GM12878 (cell line): ENCODE results near the gene FAHD2B. TPM values are rescaled to one million over a fixed set of nuclear protein-coding genes. Genes with fewer than 3 reads are reported as not detected.

ENCODE experiments used
- ATAC-seq: fragments of 200-7000 bp; cut with Tn5 transposase; 3 replicates; pipeline ENCODE4 v1.9.1; 2020; ENCODE audit warnings: mild to moderate bottlenecking, moderate library complexity
- BruUV-seq: library from RNA; stranded (reverse); fragments of 400-500 nt; replicated peaks from 2 replicates; lab custom pipeline; 2021; lab: Mats Ljungman, UMichigan
- CTCF ChIA-PET: fragments of 300-600 bp; sonication (Branson Sonifier 250); formaldehyde crosslinking; extraction: SDS; loops from one replicate; lab custom pipeline; 2021; ENCODE audit warnings: inconsistent platforms; lab: Yijun Ruan, JAX
- POLR2A ChIA-PET: fragments of 350-600 bp; formaldehyde crosslinking; extraction: SDS; loops from one replicate; lab custom pipeline; 2021; ENCODE audit warnings: inconsistent platforms; lab: Charles Lee
- RAD21 ChIA-PET: fragments of 300-600 bp; sonication (Branson Sonifier 250); formaldehyde crosslinking; loops from one replicate; lab custom pipeline; 2023; ENCODE audit warnings: antibody characterized with exemption; ENCODE audit not compliant: unreplicated experiment; lab: Charles Lee
- SMC1A ChIA-PET: fragments of 300-600 bp; sonication (Branson Sonifier 250); formaldehyde crosslinking; loops from one replicate; lab custom pipeline; 2023; ENCODE audit not compliant: unreplicated experiment, uncharacterized antibody; lab: Charles Lee
- DNase-seq: peaks from one replicate; pipeline ENCODE4 v3.0.0-alpha.2; 2011; ENCODE audit warnings: low read depth, low spot score
- FAIRE-seq: peaks from 3 replicates; lab custom pipeline; 2011; peaks lifted over from hg19 to GRCh38; lab: Jason Lieb, UNC
- H2AFZ ChIP-seq: 2 replicates; pipeline ENCODE4 v1.6.0; 2011; ENCODE audit warnings: low read depth, low read length, control low read depth; ENCODE audit not compliant: control insufficient read depth
- H3K27ac ChIP-seq: 2 replicates; pipeline ENCODE4 v1.5.1; 2011; ENCODE audit warnings: control low read depth; ENCODE audit not compliant: control insufficient read depth, insufficient read depth
- H3K27me3 ChIP-seq, 2 experiments: replicated peaks in 1 of 2; 2 replicates each; pipeline versions ENCODE4 v1.6.0 to v1.6.1; 2011; ENCODE audit warnings: low read length in 1 of 2; ENCODE audit not compliant: control insufficient read depth in 2 of 2, insufficient read depth in 2 of 2
- H3K36me3 ChIP-seq, 2 experiments: 2 replicates each; pipeline ENCODE4 v1.5.1; 2011; ENCODE audit warnings: low read length in 1 of 2; ENCODE audit not compliant: control insufficient read depth in 2 of 2, insufficient read depth in 2 of 2
- H3K4me1 ChIP-seq: 2 replicates; pipeline ENCODE4 v1.6.1; 2011; ENCODE audit warnings: mild to moderate bottlenecking, low read length, moderate library complexity, mixed read lengths; ENCODE audit not compliant: control insufficient read depth, insufficient read depth
- H3K4me2 ChIP-seq: 2 replicates; pipeline ENCODE4 v1.6.0; 2011; ENCODE audit warnings: control low read depth; ENCODE audit not compliant: control insufficient read depth, insufficient read depth
- H3K4me3 ChIP-seq: fragments of 200-600 bp; sonication (generic); 2 replicates; pipeline ENCODE4 v1.5.1; 2016
- H3K79me2 ChIP-seq: 2 replicates; pipeline ENCODE4 v1.6.0; 2011; ENCODE audit warnings: low read length; ENCODE audit not compliant: control insufficient read depth, insufficient read depth
- H3K9ac ChIP-seq: 2 replicates; pipeline ENCODE4 v1.8.0; 2011; ENCODE audit warnings: low read length, control low read depth, mixed read lengths; ENCODE audit not compliant: control insufficient read depth, insufficient read depth
- H3K9me3 ChIP-seq: replicated peaks from 3 replicates; pipeline ENCODE4 v1.5.1; 2011; ENCODE audit warnings: mild to moderate bottlenecking, low read length; ENCODE audit not compliant: control insufficient read depth, insufficient read depth
- H4K20me1 ChIP-seq: 2 replicates; pipeline ENCODE4 v1.6.0; 2011; ENCODE audit not compliant: control insufficient read depth, insufficient read depth
- EGR1 ChIP-seq, 2 experiments: IDR thresholded peaks; 1 replicate in 1 of 2; 2 replicates in 1 of 2; pipeline ENCODE4 v1.6.1; 2011 to 2012; ENCODE audit warnings: low read depth in 2 of 2, low read length in 2 of 2, borderline replicate concordance in 1 of 2, mild to moderate bottlenecking in 1 of 2, moderate library complexity in 1 of 2
- FOXM1 ChIP-seq: IDR thresholded peaks from 2 replicates; pipeline ENCODE4 v1.6.1; 2012; ENCODE audit warnings: low read depth, mild to moderate bottlenecking, inconsistent platforms, low read length, moderate library complexity
- JUND ChIP-seq: IDR thresholded peaks from 2 replicates; pipeline ENCODE4 v1.6.1; 2012; ENCODE audit warnings: low read depth, mild to moderate bottlenecking, low read length, improper control_type of control experiment, moderate library complexity
- NFIC ChIP-seq: IDR thresholded peaks from 2 replicates; pipeline ENCODE4 v1.6.1; 2012; ENCODE audit warnings: low read depth, mild to moderate bottlenecking, inconsistent platforms, low read length, moderate library complexity
- RUNX3 ChIP-seq: IDR thresholded peaks from 2 replicates; pipeline ENCODE4 v1.6.1; 2012; ENCODE audit warnings: low read length, inconsistent platforms
- SMAD1 ChIP-seq: fragments of 450-650 bp; IDR thresholded peaks from 2 replicates; pipeline ENCODE4 v1.6.1; 2018; ENCODE audit warnings: mild to moderate bottlenecking, low read depth; ENCODE audit not compliant: partially characterized antibody
- SREBF1 ChIP-seq: IDR thresholded peaks from 2 replicates; pipeline ENCODE4 v1.6.1; 2012; ENCODE audit warnings: mild to moderate bottlenecking, low read length
- WGBS: methylation state at CpG from one replicate; pipeline ENCODE4 v1.1.6; 2016; ENCODE audit warnings: low lambda C conversion rate; ENCODE audit not compliant: insufficient replicate concordance, insufficient coverage; ENCODE audit errors: missing lambda C conversion rate; 5-methylcytosine and 5-hydroxymethylcytosine counted together
- in situ Hi-C: fragments of 300-500 bp; cut with MboI; formaldehyde crosslinking; loops from 9 replicates; pipeline ENCODE4 v1.14.3; 2018; ENCODE audit warnings: mixed read lengths
- intact Hi-C: fragments of 100-400 bp; cut with micrococcal nuclease; formaldehyde crosslinking; loops from one replicate; pipeline ENCODE4 v1.14.2; 2022; ENCODE audit not compliant: unreplicated experiment
- polyA plus RNA-seq, 11 experiments: library from polyadenylated mRNA; depleted of rRNA in 4 of 11; unstranded in 6 of 11; stranded (reverse) in 5 of 11; fragments of >200 nt; fragmentation: Nextera tagmentation in 4 of 11; fragmentation: Illumina TruSeq in 1 of 11; extraction: Ambion mirVana in 4 of 11; extraction: Trizol in 1 of 11; gene quantifications; 1 replicate in 1 of 11; 2 replicates in 10 of 11; pipeline versions ENCODE4 v1.2.1 to v1.2.3, GENCODE V29; 2011 to 2016; ENCODE audit warnings: inconsistent platforms in 2 of 11, missing spikeins in 2 of 11, low read depth in 1 of 11
- total RNA-seq, 4 experiments: library from RNA; depleted of rRNA in 3 of 4; stranded (reverse); fragments of >200 nt in 3 of 4; fragmentation: Illumina TruSeq in 1 of 4; extraction: Trizol in 1 of 4; gene quantifications; 2 replicates each; pipeline versions ENCODE4 v1.2.1 to v1.2.3, GENCODE V29; 2013 to 2021
- TF ChIP-seq, protein P1 (sequence below): IDR thresholded peaks from 2 replicates; pipeline ENCODE4 v1.6.1; 2011; ENCODE audit warnings: borderline replicate concordance, low read depth, mild to moderate bottlenecking, moderate library complexity, low read length; ENCODE audit not compliant: insufficient read depth, poor library complexity, severe bottlenecking
- TF ChIP-seq, protein P2 (sequence below): fragments of 450-650 bp; IDR thresholded peaks from 2 replicates; pipeline ENCODE4 v1.6.1; 2017; ENCODE audit warnings: mild to moderate bottlenecking, moderate library complexity
- TF ChIP-seq, protein P3 (sequence below): IDR thresholded peaks from 2 replicates; pipeline ENCODE4 v1.6.1; 2011; ENCODE audit warnings: mild to moderate bottlenecking, low read depth, low read length, moderate library complexity; ENCODE audit not compliant: insufficient replicate concordance
- TF ChIP-seq, protein P4 (sequence below): fragments of 450-650 bp; IDR thresholded peaks from 2 replicates; pipeline ENCODE4 v1.6.1; 2016; ENCODE audit warnings: mild to moderate bottlenecking
- TF ChIP-seq, protein P5 (sequence below): IDR thresholded peaks from 2 replicates; pipeline ENCODE4 v1.6.1; 2012; ENCODE audit warnings: low read depth, low read length, improper control_type of control experiment
- TF ChIP-seq, protein P6 (sequence below): fragments of 450-650 bp; conservative IDR thresholded peaks from 2 replicates; pipeline ENCODE4 v1.6.1; 2017; ENCODE audit warnings: mild to moderate bottlenecking, moderate library complexity

FAHD2B gene
- total and polyA plus RNA-seq, 10 of the 15 experiments (the other 5 are each of a cell fraction or from before 2014, with no cell fraction given) = 3.0 to 21.2 (median 16.9) TPM

DNA sequence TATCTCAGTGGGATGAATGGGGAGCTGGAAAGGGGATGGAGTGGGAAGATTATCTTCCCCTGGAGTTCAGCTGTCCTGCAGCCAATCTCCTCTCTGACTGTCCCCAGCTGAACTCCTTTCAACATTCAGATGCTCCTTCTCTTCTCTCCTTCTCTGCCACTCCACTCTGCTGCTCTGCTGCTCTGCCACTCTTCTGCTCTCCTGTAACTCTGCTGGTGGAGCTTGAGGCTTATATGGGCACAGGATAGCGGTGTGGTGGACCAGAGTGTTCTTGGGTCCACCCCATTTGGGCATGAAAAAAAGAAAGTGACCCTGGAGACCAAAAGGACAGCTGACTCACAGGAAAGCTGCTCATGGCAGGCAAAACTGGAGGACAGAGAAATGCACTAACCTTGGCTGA is 26.6 kb downstream of the FAHD2B start:
- no peaks in the 10 kb centered on the region for H3K36me3 ChIP-seq
- H3K4me3 ChIP-seq = no peak overlapping the region
- no peak for ATAC-seq
- POLR2A ChIA-PET = no interaction called here
- 0% methylated on average over 1 of the region's 1 CpG for WGBS
- SMC1A ChIA-PET = no interaction called here
- no peak overlapping the region for H2AFZ ChIP-seq
- DNase-seq = no peak
- no peak for FAIRE-seq
- intact Hi-C loops = no loop called here
- BruUV-seq = no TSS peak
- H3K4me1 ChIP-seq = no peaks in the 10 kb centered on the region
- no peaks in the 10 kb centered on the region for H4K20me1 ChIP-seq
- no peaks in the 10 kb centered on the region for H3K79me2 ChIP-seq
- CTCF ChIA-PET = no interaction called here
- H3K27ac ChIP-seq = no peak overlapping the region
- RAD21 ChIA-PET = no interaction called here
- H3K27me3 ChIP-seq = peaks cover 5 to 6% of the 10 kb centered on the region in 2 experiments; a peak in 3 of 4 replicates
- no peaks in the 10 kb centered on the region for H3K9me3 ChIP-seq
- no peak overlapping the region for H3K9ac ChIP-seq
- no peak overlapping the region for H3K4me2 ChIP-seq
- in situ Hi-C loops = no loop called here
- TF ChIP-seq, protein P1, sequence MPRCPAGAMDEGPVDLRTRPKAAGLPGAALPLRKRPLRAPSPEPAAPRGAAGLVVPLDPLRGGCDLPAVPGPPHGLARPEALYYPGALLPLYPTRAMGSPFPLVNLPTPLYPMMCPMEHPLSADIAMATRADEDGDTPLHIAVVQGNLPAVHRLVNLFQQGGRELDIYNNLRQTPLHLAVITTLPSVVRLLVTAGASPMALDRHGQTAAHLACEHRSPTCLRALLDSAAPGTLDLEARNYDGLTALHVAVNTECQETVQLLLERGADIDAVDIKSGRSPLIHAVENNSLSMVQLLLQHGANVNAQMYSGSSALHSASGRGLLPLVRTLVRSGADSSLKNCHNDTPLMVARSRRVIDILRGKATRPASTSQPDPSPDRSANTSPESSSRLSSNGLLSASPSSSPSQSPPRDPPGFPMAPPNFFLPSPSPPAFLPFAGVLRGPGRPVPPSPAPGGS = no peak
- TF ChIP-seq FOXM1 (no peak), EGR1 (IDR thresholded peaks at IDR 0.05; ENCODE audit: borderline replicate concordance in 1 of 2, low read depth in 2 of 2, low read length in 2 of 2) (no peak), SREBF1 (no peak), JUND (no peak), SMAD1 (no peak), NFIC (no peak), RUNX3 (no peak)
- TF ChIP-seq, protein P2, sequence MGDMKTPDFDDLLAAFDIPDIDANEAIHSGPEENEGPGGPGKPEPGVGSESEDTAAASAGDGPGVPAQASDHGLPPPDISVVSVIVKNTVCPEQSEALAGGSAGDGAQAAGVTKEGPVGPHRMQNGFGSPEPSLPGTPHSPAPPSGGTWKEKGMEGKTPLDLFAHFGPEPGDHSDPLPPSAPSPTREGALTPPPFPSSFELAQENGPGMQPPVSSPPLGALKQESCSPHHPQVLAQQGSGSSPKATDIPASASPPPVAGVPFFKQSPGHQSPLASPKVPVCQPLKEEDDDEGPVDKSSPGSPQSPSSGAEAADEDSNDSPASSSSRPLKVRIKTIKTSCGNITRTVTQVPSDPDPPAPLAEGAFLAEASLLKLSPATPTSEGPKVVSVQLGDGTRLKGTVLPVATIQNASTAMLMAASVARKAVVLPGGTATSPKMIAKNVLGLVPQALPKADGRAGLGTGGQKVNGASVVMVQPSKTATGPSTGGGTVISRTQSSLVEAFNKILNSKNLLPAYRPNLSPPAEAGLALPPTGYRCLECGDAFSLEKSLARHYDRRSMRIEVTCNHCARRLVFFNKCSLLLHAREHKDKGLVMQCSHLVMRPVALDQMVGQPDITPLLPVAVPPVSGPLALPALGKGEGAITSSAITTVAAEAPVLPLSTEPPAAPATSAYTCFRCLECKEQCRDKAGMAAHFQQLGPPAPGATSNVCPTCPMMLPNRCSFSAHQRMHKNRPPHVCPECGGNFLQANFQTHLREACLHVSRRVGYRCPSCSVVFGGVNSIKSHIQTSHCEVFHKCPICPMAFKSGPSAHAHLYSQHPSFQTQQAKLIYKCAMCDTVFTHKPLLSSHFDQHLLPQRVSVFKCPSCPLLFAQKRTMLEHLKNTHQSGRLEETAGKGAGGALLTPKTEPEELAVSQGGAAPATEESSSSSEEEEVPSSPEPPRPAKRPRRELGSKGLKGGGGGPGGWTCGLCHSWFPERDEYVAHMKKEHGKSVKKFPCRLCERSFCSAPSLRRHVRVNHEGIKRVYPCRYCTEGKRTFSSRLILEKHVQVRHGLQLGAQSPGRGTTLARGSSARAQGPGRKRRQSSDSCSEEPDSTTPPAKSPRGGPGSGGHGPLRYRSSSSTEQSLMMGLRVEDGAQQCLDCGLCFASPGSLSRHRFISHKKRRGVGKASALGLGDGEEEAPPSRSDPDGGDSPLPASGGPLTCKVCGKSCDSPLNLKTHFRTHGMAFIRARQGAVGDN = no peak
- TF ChIP-seq, protein P3, sequence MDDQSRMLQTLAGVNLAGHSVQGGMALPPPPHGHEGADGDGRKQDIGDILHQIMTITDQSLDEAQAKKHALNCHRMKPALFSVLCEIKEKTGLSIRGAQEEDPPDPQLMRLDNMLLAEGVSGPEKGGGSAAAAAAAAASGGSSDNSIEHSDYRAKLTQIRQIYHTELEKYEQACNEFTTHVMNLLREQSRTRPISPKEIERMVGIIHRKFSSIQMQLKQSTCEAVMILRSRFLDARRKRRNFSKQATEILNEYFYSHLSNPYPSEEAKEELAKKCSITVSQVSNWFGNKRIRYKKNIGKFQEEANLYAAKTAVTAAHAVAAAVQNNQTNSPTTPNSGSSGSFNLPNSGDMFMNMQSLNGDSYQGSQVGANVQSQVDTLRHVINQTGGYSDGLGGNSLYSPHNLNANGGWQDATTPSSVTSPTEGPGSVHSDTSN = no peak
- TF ChIP-seq, protein P4, sequence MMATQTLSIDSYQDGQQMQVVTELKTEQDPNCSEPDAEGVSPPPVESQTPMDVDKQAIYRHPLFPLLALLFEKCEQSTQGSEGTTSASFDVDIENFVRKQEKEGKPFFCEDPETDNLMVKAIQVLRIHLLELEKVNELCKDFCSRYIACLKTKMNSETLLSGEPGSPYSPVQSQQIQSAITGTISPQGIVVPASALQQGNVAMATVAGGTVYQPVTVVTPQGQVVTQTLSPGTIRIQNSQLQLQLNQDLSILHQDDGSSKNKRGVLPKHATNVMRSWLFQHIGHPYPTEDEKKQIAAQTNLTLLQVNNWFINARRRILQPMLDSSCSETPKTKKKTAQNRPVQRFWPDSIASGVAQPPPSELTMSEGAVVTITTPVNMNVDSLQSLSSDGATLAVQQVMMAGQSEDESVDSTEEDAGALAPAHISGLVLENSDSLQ = no peak
- TF ChIP-seq, protein P5, sequence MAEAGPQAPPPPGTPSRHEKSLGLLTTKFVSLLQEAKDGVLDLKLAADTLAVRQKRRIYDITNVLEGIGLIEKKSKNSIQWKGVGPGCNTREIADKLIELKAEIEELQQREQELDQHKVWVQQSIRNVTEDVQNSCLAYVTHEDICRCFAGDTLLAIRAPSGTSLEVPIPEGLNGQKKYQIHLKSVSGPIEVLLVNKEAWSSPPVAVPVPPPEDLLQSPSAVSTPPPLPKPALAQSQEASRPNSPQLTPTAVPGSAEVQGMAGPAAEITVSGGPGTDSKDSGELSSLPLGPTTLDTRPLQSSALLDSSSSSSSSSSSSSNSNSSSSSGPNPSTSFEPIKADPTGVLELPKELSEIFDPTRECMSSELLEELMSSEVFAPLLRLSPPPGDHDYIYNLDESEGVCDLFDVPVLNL = no peak
- TF ChIP-seq, protein P6, sequence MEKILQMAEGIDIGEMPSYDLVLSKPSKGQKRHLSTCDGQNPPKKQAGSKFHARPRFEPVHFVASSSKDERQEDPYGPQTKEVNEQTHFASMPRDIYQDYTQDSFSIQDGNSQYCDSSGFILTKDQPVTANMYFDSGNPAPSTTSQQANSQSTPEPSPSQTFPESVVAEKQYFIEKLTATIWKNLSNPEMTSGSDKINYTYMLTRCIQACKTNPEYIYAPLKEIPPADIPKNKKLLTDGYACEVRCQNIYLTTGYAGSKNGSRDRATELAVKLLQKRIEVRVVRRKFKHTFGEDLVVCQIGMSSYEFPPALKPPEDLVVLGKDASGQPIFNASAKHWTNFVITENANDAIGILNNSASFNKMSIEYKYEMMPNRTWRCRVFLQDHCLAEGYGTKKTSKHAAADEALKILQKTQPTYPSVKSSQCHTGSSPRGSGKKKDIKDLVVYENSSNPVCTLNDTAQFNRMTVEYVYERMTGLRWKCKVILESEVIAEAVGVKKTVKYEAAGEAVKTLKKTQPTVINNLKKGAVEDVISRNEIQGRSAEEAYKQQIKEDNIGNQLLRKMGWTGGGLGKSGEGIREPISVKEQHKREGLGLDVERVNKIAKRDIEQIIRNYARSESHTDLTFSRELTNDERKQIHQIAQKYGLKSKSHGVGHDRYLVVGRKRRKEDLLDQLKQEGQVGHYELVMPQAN = no peak
